IMR-90 (cell line): ENCODE data around the gene ATP6V0A4. TPM values are rescaled to one million over a fixed set of nuclear protein-coding genes. Genes with fewer than 3 reads are reported as not detected.

Experiments used
- ATAC-seq: fragments of 200-7000 bp; cut with Tn5 transposase; 2 replicates; pipeline ENCODE4 v1.9.1; 2020; ENCODE audit warnings: low read depth, mild to moderate bottlenecking, moderate library complexity
- BruUV-seq: library from RNA; stranded (reverse); fragments of 400-500 nt; replicated peaks from 2 replicates; lab custom pipeline; 2021; lab: Mats Ljungman, UMichigan
- CTCF ChIA-PET: fragments of 300-600 bp; formaldehyde crosslinking; extraction: SDS; loops from one replicate; lab custom pipeline; 2021; ENCODE audit warnings: antibody characterized with exemption; lab: Yijun Ruan, JAX
- POLR2A ChIA-PET: fragments of 300-600 bp; sonication (Branson Sonifier 250); formaldehyde crosslinking; loops from one replicate; lab custom pipeline; 2022; ENCODE audit warnings: antibody characterized with exemption; ENCODE audit not compliant: unreplicated experiment; lab: Charles Lee
- DNase-seq: peaks from one replicate; pipeline ENCODE4 v3.0.0; 2013
- H2AFZ ChIP-seq: replicated peaks from 2 replicates; pipeline ENCODE3; 2013; ENCODE audit warnings: low read length, mild to moderate bottlenecking; ENCODE audit not compliant: poor library complexity
- H2AK5ac ChIP-seq: 2 replicates; pipeline ENCODE4 v1.6.1; 2013; ENCODE audit warnings: low read depth, low read length, inconsistent platforms
- H2AK9ac ChIP-seq: replicated peaks from 2 replicates; pipeline ENCODE3; 2013; ENCODE audit warnings: mild to moderate bottlenecking, low read depth, low read length, moderate library complexity; ENCODE audit not compliant: poor library complexity
- H2BK120ac ChIP-seq: 2 replicates; pipeline ENCODE4 v1.6.1; 2013; ENCODE audit warnings: low read depth, low read length, inconsistent platforms
- H2BK15ac ChIP-seq: 3 replicates; pipeline ENCODE4 v1.6.1; 2013; ENCODE audit warnings: low read depth, low read length, inconsistent platforms
- H2BK20ac ChIP-seq: 2 replicates; pipeline ENCODE4 v1.6.1; 2013; ENCODE audit warnings: low read depth, mild to moderate bottlenecking, inconsistent platforms, low read length, moderate library complexity
- H2BK5ac ChIP-seq: 2 replicates; pipeline ENCODE4 v1.6.1; 2013; ENCODE audit warnings: mild to moderate bottlenecking, low read depth, low read length, inconsistent platforms; ENCODE audit not compliant: poor library complexity, severe bottlenecking
- H3K14ac ChIP-seq: replicated peaks from 2 replicates; pipeline ENCODE4 v1.6.1; 2013; ENCODE audit warnings: low read depth, low read length, inconsistent platforms
- H3K18ac ChIP-seq: 2 replicates; pipeline ENCODE4 v1.6.1; 2013; ENCODE audit warnings: low read depth, low read length, control low read depth
- H3K23ac ChIP-seq: 2 replicates; pipeline ENCODE4 v1.6.1; 2013; ENCODE audit warnings: low read depth, low read length, inconsistent platforms
- H3K27ac ChIP-seq: 2 replicates; pipeline ENCODE4 v1.5.1; 2013; ENCODE audit warnings: mild to moderate bottlenecking, control low read depth, low read length; ENCODE audit not compliant: insufficient read depth
- H3K27me3 ChIP-seq: 2 replicates; pipeline ENCODE4 v1.6.1; 2013; ENCODE audit warnings: low read length; ENCODE audit not compliant: control insufficient read depth, insufficient read depth
- H3K36me3 ChIP-seq: 2 replicates; pipeline ENCODE4 v1.6.1; 2013; ENCODE audit warnings: low read length, mixed read lengths; ENCODE audit not compliant: control insufficient read depth, insufficient read depth
- H3K4ac ChIP-seq: 2 replicates; pipeline ENCODE4 v1.6.1; 2013; ENCODE audit warnings: low read depth, low read length, inconsistent platforms
- H3K4me1 ChIP-seq: 2 replicates; pipeline ENCODE4 v1.6.1; 2013; ENCODE audit warnings: low read length, mixed read lengths; ENCODE audit not compliant: control insufficient read depth, insufficient read depth
- H3K4me2 ChIP-seq: 2 replicates; pipeline ENCODE4 v1.6.1; 2013; ENCODE audit warnings: low read depth, mild to moderate bottlenecking, control low read depth, low read length, moderate library complexity
- H3K4me3 ChIP-seq: 2 replicates; pipeline ENCODE4 v1.5.1; 2013; ENCODE audit warnings: low read depth, mild to moderate bottlenecking, control low read depth, low read length, moderate library complexity; ENCODE audit not compliant: insufficient read depth
- H3K56ac ChIP-seq: 2 replicates; pipeline ENCODE4 v1.6.1; 2013; ENCODE audit warnings: low read length, inconsistent platforms; ENCODE audit not compliant: insufficient read depth; ENCODE audit errors: extremely low read depth
- H3K79me1 ChIP-seq, 2 experiments: 2 replicates each; pipeline ENCODE4 v1.6.1; 2013; ENCODE audit warnings: low read length in 2 of 2, inconsistent platforms in 1 of 2, low read depth in 1 of 2
- H3K9ac ChIP-seq: 2 replicates; pipeline ENCODE4 v1.6.1; 2013; ENCODE audit warnings: low read depth, low read length, control low read depth
- H3K9me1 ChIP-seq: 2 replicates; pipeline ENCODE4 v1.6.1; 2013; ENCODE audit warnings: low read length, inconsistent platforms; ENCODE audit not compliant: insufficient read depth
- H3K9me3 ChIP-seq: 2 replicates; pipeline ENCODE4 v1.6.1; 2013; ENCODE audit warnings: low read length; ENCODE audit not compliant: control insufficient read depth, insufficient read depth
- H4K20me1 ChIP-seq: 2 replicates; pipeline ENCODE4 v1.6.1; 2013; ENCODE audit warnings: low read length, inconsistent platforms; ENCODE audit not compliant: insufficient read depth
- H4K5ac ChIP-seq: 2 replicates; pipeline ENCODE4 v1.6.1; 2013; ENCODE audit warnings: mild to moderate bottlenecking, low read depth, low read length, control low read depth
- H4K8ac ChIP-seq, 2 experiments: 2 replicates each; pipeline ENCODE4 v1.6.1; 2013; ENCODE audit warnings: low read depth in 2 of 2, low read length in 2 of 2, control low read depth in 1 of 2, inconsistent platforms in 1 of 2
- H4K91ac ChIP-seq: 2 replicates; pipeline ENCODE4 v1.6.1; 2013; ENCODE audit warnings: low read depth, low read length, inconsistent platforms; ENCODE audit not compliant: insufficient read depth
- CEBPB ChIP-seq: IDR thresholded peaks from 2 replicates; pipeline ENCODE4 v1.6.1; 2012; ENCODE audit warnings: low read depth, low read length, improper control_type of control experiment
- CTCF ChIP-seq: conservative IDR thresholded peaks from 2 replicates; pipeline ENCODE4 v1.5.1; 2012; ENCODE audit warnings: mild to moderate bottlenecking, low read depth, low read length, improper control_type of control experiment
- ELK1 ChIP-seq: fragments of 150-350 bp; IDR thresholded peaks from 2 replicates; pipeline ENCODE4 v1.6.1; 2016; ENCODE audit warnings: low read depth, mild to moderate bottlenecking, low read length, moderate library complexity, borderline replicate concordance
- MAFK ChIP-seq: IDR thresholded peaks from 2 replicates; pipeline ENCODE4 v1.6.1; 2012; ENCODE audit warnings: low read depth, low read length, improper control_type of control experiment
- MAZ ChIP-seq: IDR thresholded peaks from 2 replicates; pipeline ENCODE4 v1.6.1; 2012; ENCODE audit warnings: low read depth, mild to moderate bottlenecking, low read length, improper control_type of control experiment, moderate library complexity, borderline replicate concordance
- POLR2A ChIP-seq: IDR thresholded peaks from 2 replicates; pipeline ENCODE4 v1.6.1; 2012; ENCODE audit warnings: mild to moderate bottlenecking, low read depth, low read length
- RCOR1 ChIP-seq: IDR thresholded peaks from 2 replicates; pipeline ENCODE4 v1.6.1; 2012; ENCODE audit warnings: mild to moderate bottlenecking, low read length, improper control_type of control experiment; ENCODE audit not compliant: insufficient replicate concordance
- SMC3 ChIP-seq: fragments of 150-350 bp; IDR thresholded peaks from 2 replicates; pipeline ENCODE4 v1.6.1; 2016; ENCODE audit warnings: low read depth, mild to moderate bottlenecking, antibody characterized with exemption, low read length, moderate library complexity
- USF2 ChIP-seq: fragments of 150-350 bp; IDR thresholded peaks from 2 replicates; pipeline ENCODE4 v1.6.1; 2017; ENCODE audit warnings: mild to moderate bottlenecking, antibody characterized with exemption, low read length, low read depth
- WGBS, 2 experiments: methylation state at CpG; one replicate each; pipeline versions ENCODE4 v1.1.5 to v1.1.7; 2013; ENCODE audit warnings: missing lambda C conversion rate in 2 of 2; ENCODE audit not compliant: insufficient read length in 1 of 2; ENCODE audit errors: extremely low coverage in 2 of 2; 5-methylcytosine and 5-hydroxymethylcytosine counted together
- dilution Hi-C: fragments of 300-500 bp; cut with HindIII; formaldehyde crosslinking; loops from one replicate; pipeline ENCODE4 v1.14.3; 2018; ENCODE audit warnings: low sequenced_read_pairs; ENCODE audit not compliant: unreplicated experiment
- in situ Hi-C: fragments of 300-500 bp; cut with MboI; formaldehyde crosslinking; loops from 3 replicates; pipeline ENCODE4 v1.14.3; 2019; ENCODE audit warnings: low sequenced_read_pairs, inconsistent platforms, mixed read lengths
- intact Hi-C: fragments of 100-400 bp; cut with micrococcal nuclease; formaldehyde crosslinking; loops from 2 replicates; pipeline ENCODE4 v1.10.0; 2022
- polyA plus RNA-seq, 3 experiments: library from polyadenylated mRNA; depleted of rRNA; stranded (reverse); fragments of >200 nt; gene quantifications; 2 replicates each; pipeline ENCODE4 v1.2.3, GENCODE V29; 2012; ENCODE audit warnings: low replicate concordance in 1 of 3
- total RNA-seq: library from RNA; depleted of rRNA; stranded (reverse); fragments of >200 nt; gene quantifications from 2 replicates; pipeline ENCODE4 v1.2.3, GENCODE V29; 2012

ATP6V0A4 gene
- total and polyA plus RNA-seq, 2 of the 4 experiments (the other 2 are of a cell fraction) = 0.05 to 0.18 TPM

GRCh38 chr7:138729444-138729843 lies 68.6 kb downstream of the ATP6V0A4 start:
- ChIA-PET POLR2A (no interaction called here), CTCF (no interaction called here)
- Histone ChIP-seq H4K5ac (no peak overlapping the region), H3K9me1 (no peaks in the 10 kb centered on the region), H3K56ac (no peak overlapping the region), H3K4me3 (no peak overlapping the region), H2AK9ac (no peak overlapping the region), H3K4me2 (no peak overlapping the region), H3K14ac (no peak overlapping the region), H2BK5ac (no peak overlapping the region), H3K4me1 (no peaks in the 10 kb centered on the region), H2BK15ac (no peak overlapping the region), H4K8ac (no peak overlapping the region), H3K9me3 (peaks cover 5% of the 10 kb centered on the region; the same call in 1 of the 2 replicates), H3K9ac (no peak overlapping the region), H3K27ac (no peak overlapping the region), H2BK120ac (no peak overlapping the region), H2BK20ac (no peak overlapping the region), H3K79me1 (no peaks in the 10 kb centered on the region), H2AFZ (no peak overlapping the region), H3K36me3 (no peaks in the 10 kb centered on the region), H4K20me1 (no peaks in the 10 kb centered on the region), H2AK5ac (no peak overlapping the region), H3K23ac (no peak overlapping the region), H4K91ac (no peak overlapping the region), H3K4ac (no peak overlapping the region), H3K18ac (no peak overlapping the region), H3K27me3 (no peaks in the 10 kb centered on the region)
- TF ChIP-seq POLR2A (no peak), CTCF (no peak), MAFK (no peak), SMC3 (no peak), RCOR1 (no peak), CEBPB (no peak), ELK1 (no peak), USF2 (no peak), MAZ (no peak)
- dilution Hi-C loops = no loop called here
- WGBS, 2 experiments = 84% methylated on average over 3 of the region's 9 CpGs; no CpG with 5 or more reads in 1 of the 2 experiments
- intact Hi-C loops = no loop called here
- in situ Hi-C loops = loop anchor here (25.0 kb wide), 1 partner anchor 1117 kb away; no protein-coding TSS in a partner anchor
- no peak for ATAC-seq
- BruUV-seq = no TSS peak
- no peak for DNase-seq
